Common myeloid progenitor, CD34-positive (primary cell): ENCODE data around the gene SPHK1.

Experiments used
- CTCF ChIA-PET: fragments of 350-600 bp; sonication (Branson Sonifier 250); formaldehyde crosslinking; loops from one replicate; lab custom pipeline; 2021; ENCODE audit warnings: antibody characterized with exemption; lab: Charles Lee
- POLR2A ChIA-PET: fragments of 350-600 bp; sonication (Branson Sonifier 250); formaldehyde crosslinking; loops from one replicate; lab custom pipeline; 2021; ENCODE audit warnings: antibody characterized with exemption; lab: Charles Lee
- DNase-seq, 3 donors: peaks; one replicate each; pipeline versions ENCODE4 v3.0.0 to v3.0.0-alpha.2; 2013
- H3K27ac ChIP-seq, 2 experiments: 1 replicate in 1 of 2; 2 replicates in 1 of 2; pipeline ENCODE4 v1.7.0; 2013; ENCODE audit warnings: inconsistent platforms in 2 of 2, low read length in 2 of 2, mild to moderate bottlenecking in 2 of 2, low read depth in 1 of 2, moderate library complexity in 1 of 2; ENCODE audit not compliant: severe bottlenecking in 2 of 2, insufficient read depth in 1 of 2, poor library complexity in 1 of 2
- H3K27me3 ChIP-seq, 5 experiments: replicated peaks in 2 of 5; 1 replicate in 3 of 5; 2 replicates in 2 of 5; pipeline versions ENCODE4 v1.6.1 to v1.7.0; 2013; ENCODE audit warnings: low read length in 4 of 5, mild to moderate bottlenecking in 2 of 5, moderate library complexity in 2 of 5, inconsistent platforms in 1 of 5; ENCODE audit not compliant: insufficient read depth in 5 of 5, control insufficient read depth in 4 of 5
- H3K36me3 ChIP-seq, 4 experiments: 1 replicate in 2 of 4; 2 replicates in 2 of 4; pipeline versions ENCODE4 v1.6.1 to v1.7.0; 2013; ENCODE audit warnings: low read length in 3 of 4, control low read depth in 1 of 4, mild to moderate bottlenecking in 1 of 4; ENCODE audit not compliant: control insufficient read depth in 4 of 4, insufficient read depth in 4 of 4
- H3K4me1 ChIP-seq, 4 experiments: 1 replicate in 3 of 4; 2 replicates in 1 of 4; pipeline versions ENCODE4 v1.6.1 to v1.7.1; 2013; ENCODE audit warnings: low read length in 3 of 4, mild to moderate bottlenecking in 3 of 4, control low read depth in 1 of 4, inconsistent platforms in 1 of 4, moderate library complexity in 1 of 4; ENCODE audit not compliant: control insufficient read depth in 4 of 4, insufficient read depth in 4 of 4; ENCODE audit errors: control extremely low read depth in 1 of 4
- H3K4me3 ChIP-seq, 7 experiments: 1 replicate in 4 of 7; 2 replicates in 3 of 7; pipeline versions ENCODE4 v1.5.1 to v1.7.0; 2013; ENCODE audit warnings: mild to moderate bottlenecking in 7 of 7, low read length in 6 of 7, moderate library complexity in 6 of 7, inconsistent platforms in 2 of 7, low read depth in 2 of 7, control low read depth in 1 of 7; ENCODE audit not compliant: insufficient read depth in 4 of 7, control insufficient read depth in 1 of 7; ENCODE audit errors: extremely low read depth in 1 of 7
- H3K9me3 ChIP-seq, 5 experiments: 1 replicate in 4 of 5; 2 replicates in 1 of 5; pipeline versions ENCODE4 v1.6.1 to v1.7.1; 2013; ENCODE audit warnings: low read length in 4 of 5, mild to moderate bottlenecking in 2 of 5, inconsistent platforms in 1 of 5, low read depth in 1 of 5, moderate library complexity in 1 of 5; ENCODE audit not compliant: control insufficient read depth in 4 of 5, insufficient read depth in 2 of 5; ENCODE audit errors: control extremely low read depth in 1 of 5
- WGBS: methylation state at CpG from one replicate; pipeline ENCODE4 v1.1.5; 2013; ENCODE audit not compliant: insufficient coverage; 5-methylcytosine and 5-hydroxymethylcytosine counted together

Gene SPHK1

DNA sequence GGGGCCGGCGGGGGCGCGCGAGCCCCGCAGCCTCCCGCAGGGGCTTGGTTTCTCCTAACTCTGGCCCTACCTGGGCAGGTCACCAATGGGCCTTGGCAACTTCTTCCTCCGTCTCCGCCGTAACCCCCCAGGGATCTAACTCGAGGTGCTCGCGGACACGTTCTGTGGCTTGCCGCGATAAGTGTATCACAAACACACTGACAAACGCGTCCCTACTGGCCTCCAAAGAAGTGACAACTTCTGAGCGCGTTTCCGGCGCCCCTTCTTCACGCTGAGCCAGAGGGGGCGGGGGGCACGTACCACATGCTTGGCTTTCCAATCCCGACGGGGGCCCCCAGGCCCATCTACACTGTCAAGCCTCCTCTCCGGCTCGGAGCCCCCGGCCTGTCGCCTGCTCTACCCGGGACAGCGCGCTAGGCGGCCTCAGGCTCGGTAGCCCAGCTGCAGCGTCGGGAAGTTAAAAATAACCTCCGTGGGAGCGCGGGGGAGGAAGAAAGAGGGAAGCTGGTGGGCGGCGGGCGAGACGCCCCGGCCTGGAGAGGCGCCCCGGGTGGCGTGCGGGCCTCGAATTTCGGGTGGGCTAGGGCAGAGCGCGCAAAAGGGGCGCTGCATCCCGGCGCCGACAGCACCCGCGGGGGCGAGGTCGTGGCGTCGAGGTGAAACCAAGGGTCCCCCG lies 725 bp upstream of the SPHK1 start:
- WGBS = 0% methylated on average over 52 of the region's 65 CpGs

DNA sequence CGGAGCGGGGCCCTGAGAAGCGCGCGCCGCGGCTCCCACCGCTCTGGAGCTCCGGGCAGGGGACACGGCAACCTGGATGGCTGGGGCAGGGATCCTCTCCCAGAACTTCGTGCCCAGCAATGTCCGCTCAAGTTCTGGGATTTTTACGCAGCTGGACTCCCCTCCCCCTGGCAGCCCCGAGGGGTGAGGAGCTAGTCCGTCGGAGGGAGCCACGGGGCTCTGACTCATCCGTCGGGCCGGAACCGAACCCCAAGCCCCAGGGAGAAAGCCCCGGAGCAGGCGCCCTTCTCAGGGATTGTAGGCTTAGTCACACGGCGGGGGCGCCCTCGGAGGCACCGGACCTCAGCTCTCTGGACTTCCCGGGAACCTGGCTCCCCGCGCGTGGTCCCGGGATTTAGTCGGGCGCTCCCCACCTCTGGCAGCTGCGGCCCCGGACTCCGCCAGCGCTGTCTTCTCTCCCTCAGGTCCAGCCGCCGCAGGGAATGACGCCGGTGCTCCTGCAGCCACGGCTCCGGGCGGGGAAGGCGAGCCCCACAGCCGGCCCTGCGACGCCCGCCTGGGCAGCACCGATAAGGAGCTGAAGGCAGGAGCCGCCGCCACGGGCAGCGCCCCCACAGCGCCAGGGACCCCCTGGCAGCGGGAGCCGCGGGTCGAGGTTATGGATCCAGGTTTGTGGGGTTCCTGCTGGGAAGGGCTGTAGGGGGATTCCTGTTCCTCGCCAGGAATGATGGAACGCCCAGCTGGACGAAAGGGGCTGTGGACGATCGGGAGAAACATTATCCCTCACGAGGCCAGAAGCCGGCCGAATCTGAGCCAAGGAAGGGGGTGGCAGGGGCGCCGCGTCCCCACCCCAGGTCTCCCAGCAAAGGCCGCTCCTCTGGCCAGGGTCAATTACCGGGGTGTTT lies 830 bp downstream of the SPHK1 start:
- POLR2A ChIA-PET = interaction anchor here (0.6 to 1.6 kb wide), 3 partner anchors 20 to 88 kb away, joined by 3 to 12 read pairs (median 6); partner anchors contain the start of gene PRPSAP1

More for the DNA sequence above, 725 bp upstream of the SPHK1 start:
- CTCF ChIA-PET = interaction anchor here (0.6 to 13.2 kb wide), 3 partner anchors 15 to 274 kb away, joined by 4 to 118 read pairs (median 41); partner anchors contain the start of gene PRPSAP1
- H3K27me3 ChIP-seq = peaks cover 0 to 13% (median 0%) of the 10 kb centered on the region in 5 experiments
- H3K27ac ChIP-seq = peak overlapping the region in 1 of 2 experiments; percentile 34
- peaks cover 0 to 60% (median 53%) of the 10 kb centered on the region in 4 experiments for H3K4me1 ChIP-seq
- POLR2A ChIA-PET = interaction anchor here (0.9 to 1.5 kb wide), 3 partner anchors 10 to 30 kb away, joined by 3 to 7 read pairs (median 4); partner anchors contain the start of gene PRPSAP1
- H3K9me3 ChIP-seq = no peaks in the 10 kb centered on the region
- H3K36me3 ChIP-seq = peaks cover 0 to under 1% (median 0%) of the 10 kb centered on the region in 4 experiments
- H3K4me3 ChIP-seq = peak overlapping the region; percentile 40 to 75 (median 60)
- peak in 2 of 3 donors; percentile 70 to 81 for DNase-seq

GRCh38 chr17:76385892-76386786 lies 1.7 kb downstream of the SPHK1 start:
- POLR2A ChIA-PET = interaction anchor here (0.6 to 1.6 kb wide), 3 partner anchors 32 to 421 kb away, joined by 3 to 12 read pairs (median 6); partner anchors contain the start of gene PRPSAP1
- H3K27ac ChIP-seq = no peak overlapping the region
- peak; percentile 86 to 90 (median 87) for DNase-seq
- H3K4me1 ChIP-seq = peaks cover 0 to 54% (median 50%) of the 10 kb centered on the region in 4 experiments
- peaks cover 1 to 21% (median 11%) of the 10 kb centered on the region in 4 experiments for H3K36me3 ChIP-seq
- 41% methylated on average over 52 of the region's 52 CpGs for WGBS
- CTCF ChIA-PET = interaction anchor here (0.8 to 13.2 kb wide), 15 partner anchors 10 to 82 kb away, joined by 3 to 118 read pairs (median 5); partner anchors contain the start of gene PRPSAP1
- H3K9me3 ChIP-seq = no peaks in the 10 kb centered on the region
- H3K4me3 ChIP-seq = peak overlapping the region in 5 of 7 experiments; percentile 26 to 75 (median 61)
- H3K27me3 ChIP-seq = peaks cover 0 to 13% (median 0%) of the 10 kb centered on the region in 5 experiments

More for the DNA sequence above, 830 bp downstream of the SPHK1 start:
- DNase-seq = peak in 2 of 3 donors; percentile 65 to 76
- Histone ChIP-seq H3K27ac (no peak overlapping the region), H3K4me3 (peak overlapping the region in 6 of 7 experiments; percentile 53 to 75 (median 60)), H3K27me3 (peaks cover 0 to 13% (median 0%) of the 10 kb centered on the region in 5 experiments), H3K36me3 (peaks cover 0 to 12% (median 6%) of the 10 kb centered on the region in 4 experiments), H3K9me3 (no peaks in the 10 kb centered on the region), H3K4me1 (peaks cover 0 to 56% (median 51%) of the 10 kb centered on the region in 4 experiments)
- whole genome bisulfite sequencing = under 1% methylated on average over 71 of the region's 74 CpGs
- CTCF ChIA-PET = interaction anchor here (0.7 to 13.2 kb wide), 15 partner anchors 9 to 81 kb away, joined by 3 to 118 read pairs (median 5); partner anchors contain the start of gene PRPSAP1

GRCh38 chr17:76386966-76387765 lies 2.8 kb downstream of the SPHK1 start:
- no peaks in the 10 kb centered on the region for H3K9me3 ChIP-seq
- H3K4me3 ChIP-seq = no peak overlapping the region
- H3K4me1 ChIP-seq = peaks cover 0 to 44% (median 41%) of the 10 kb centered on the region in 4 experiments
- ChIA-PET POLR2A (no interaction called here), CTCF (interaction anchor here (0.7 to 13.2 kb wide), 9 partner anchors 12 to 83 kb away, joined by 3 to 118 read pairs (median 11); partner anchors contain the start of gene PRPSAP1)
- DNase-seq = no peak
- 97% methylated on average over 24 of the region's 31 CpGs for WGBS
- H3K27ac ChIP-seq = no peak overlapping the region
- peaks cover 0 to 13% (median 0%) of the 10 kb centered on the region in 5 experiments for H3K27me3 ChIP-seq
- H3K36me3 ChIP-seq = peaks cover 4 to 27% (median 19%) of the 10 kb centered on the region in 4 experiments

DNA sequence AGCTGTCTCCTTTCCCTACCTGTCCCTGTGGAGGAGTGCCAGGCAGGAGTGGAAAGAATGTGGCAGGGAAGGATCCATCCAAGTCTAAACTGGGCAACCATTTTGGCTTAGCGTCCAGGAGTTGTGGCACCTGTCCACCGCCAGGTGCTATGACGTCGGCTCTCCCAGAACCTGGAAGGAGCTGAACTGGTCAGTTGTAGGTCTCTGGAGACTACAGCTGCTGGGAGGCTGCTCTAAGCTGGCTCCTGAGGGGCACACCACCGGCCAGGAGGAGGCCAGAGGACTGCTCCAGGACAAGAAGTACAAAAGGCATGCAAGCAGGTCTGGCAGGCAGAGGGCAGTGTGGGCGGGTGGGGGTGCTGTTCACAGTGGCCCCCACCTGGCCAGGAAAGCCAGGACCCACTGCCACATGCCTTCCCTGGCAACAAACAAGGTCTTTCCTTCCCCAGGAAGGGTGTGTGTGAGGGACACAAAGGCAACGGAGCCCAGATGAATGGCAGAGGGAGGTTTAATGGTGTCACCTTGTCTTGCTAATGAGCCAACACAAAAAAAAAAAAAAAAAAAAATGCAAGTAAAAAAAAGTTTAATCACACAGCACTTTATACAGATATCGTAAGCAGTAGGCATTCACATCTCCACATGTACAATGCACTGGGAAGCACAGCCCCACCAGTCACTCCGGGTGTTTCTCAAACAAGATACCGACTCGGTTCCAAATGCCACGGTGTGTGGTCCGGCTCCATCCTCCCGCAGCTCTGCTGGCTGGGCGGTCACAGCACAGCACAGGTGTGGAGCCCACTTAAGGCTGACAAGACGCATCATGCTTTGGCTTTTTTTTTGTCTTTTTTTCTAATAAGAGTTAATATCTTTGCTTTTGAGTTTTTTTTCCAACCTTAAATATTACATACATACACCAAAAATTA lies 4.8 kb downstream of the SPHK1 start:
- Histone ChIP-seq H3K36me3 (peaks cover 8 to 39% (median 30%) of the 10 kb centered on the region in 4 experiments), H3K27ac (no peak overlapping the region), H3K4me3 (no peak overlapping the region), H3K9me3 (no peaks in the 10 kb centered on the region), H3K4me1 (peaks cover 0 to 25% (median 22%) of the 10 kb centered on the region in 4 experiments), H3K27me3 (peaks cover 0 to 13% (median 0%) of the 10 kb centered on the region in 5 experiments)
- POLR2A ChIA-PET = interaction anchor here (0.6 kb wide), 1 partner anchor 19 kb away, joined by 5 read pairs; no protein-coding TSS in a partner anchor
- no peak for DNase-seq
- CTCF ChIA-PET = interaction anchor here (0.6 to 13.2 kb wide), 9 partner anchors 8 to 207 kb away, joined by 3 to 118 read pairs (median 5); no protein-coding TSS in a partner anchor
- WGBS = 99% methylated on average over 11 of the region's 16 CpGs
